ENCODE results near the gene LGALS8. TPM values are rescaled to one million over a fixed set of nuclear protein-coding genes. Genes with fewer than 3 reads are reported as not detected.

The LGALS8 gene
- total RNA-seq, 1 experiment from 2014 or later, result 47.9 TPM

- TF ChIP-seq EZH2phosphoT487 (IDR thresholded peaks at IDR 0.05; ENCODE audit: borderline replicate concordance, low read length) (no peak), EZH2 (IDR thresholded peaks at IDR 0.05; ENCODE audit: low read length, unreplicated experiment) (no peak)
- H4K20me1 ChIP-seq (ENCODE audit: low read length), result no peaks in the 10 kb centered on the region
- peaks cover 7% of the 10 kb centered on the region; the same call in 1 of the 2 replicates for H3K36me3 ChIP-seq (ENCODE audit: low read depth, low read length)
- ChIA-PET CTCF (no interaction called here), POLR2A (ENCODE audit: unreplicated experiment) (no interaction called here)
- peak overlapping the region; percentile 87 for H3K9ac ChIP-seq (ENCODE audit: low read length)
- BruUV-seq (replicated peaks), result TSS peak; percentile 35
- H3K27ac ChIP-seq (ENCODE audit: low read length), result peak overlapping the region; percentile 65
- H3F3A ChIP-seq (ENCODE audit: low read length, unreplicated experiment), result no peaks in the 10 kb centered on the region
- H3K4me3 ChIP-seq (ENCODE audit: low read length), result peak overlapping the region; percentile 99
- H3K9me2 ChIP-seq (replicated peaks; ENCODE audit: low read length), result no peaks in the 10 kb centered on the region
- peak overlapping the region; percentile 97 for H2AFZ ChIP-seq (ENCODE audit: low read length)
- H3K4me2 ChIP-seq (ENCODE audit: low read length), result peak overlapping the region; percentile 97
- intact Hi-C loops (cut with micrococcal nuclease), result no loop called here
- H3K79me2 ChIP-seq (ENCODE audit: low read length), result peaks cover 19% of the 10 kb centered on the region
- H3K4me1 ChIP-seq (ENCODE audit: insufficient read depth, low read length), result peaks cover 9% of the 10 kb centered on the region
- peak; percentile 68 for ATAC-seq
- DNase-seq, result peak; percentile 64
- H3K27me3 ChIP-seq (ENCODE audit: low read length), result no peaks in the 10 kb centered on the region
- H3K9me3 ChIP-seq (ENCODE audit: low read length), result no peaks in the 10 kb centered on the region
Measured at GRCh38 chr1:236524142-236524894, 536 bp downstream of the LGALS8 start.

DNA sequence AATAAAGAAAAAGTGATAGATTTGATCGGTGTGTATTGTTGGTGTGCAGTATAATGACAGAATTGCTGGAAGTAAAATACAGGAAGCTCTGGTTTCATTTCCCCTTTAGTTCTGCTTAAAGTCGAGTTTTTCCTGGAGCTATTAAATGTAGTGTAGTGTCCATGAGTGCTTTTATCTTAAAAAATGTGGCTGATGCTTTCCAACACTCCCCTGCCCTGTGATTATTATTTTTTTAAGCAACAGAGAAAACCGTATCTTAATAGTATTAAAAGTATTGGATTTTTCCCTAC, 1.1 kb downstream of the LGALS8 start:
- Histone ChIP-seq H3K9me3 (ENCODE audit: low read length) (no peaks in the 10 kb centered on the region), H3K4me3 (ENCODE audit: low read length) (peak overlapping the region; percentile 99), H3F3A (ENCODE audit: low read length, unreplicated experiment) (no peaks in the 10 kb centered on the region), H3K4me2 (ENCODE audit: low read length) (peak overlapping the region; percentile 97), H3K9me2 (replicated peaks; ENCODE audit: low read length) (no peaks in the 10 kb centered on the region), H3K79me2 (ENCODE audit: low read length) (peaks cover 19% of the 10 kb centered on the region), H3K36me3 (ENCODE audit: low read depth, low read length) (peaks cover 7% of the 10 kb centered on the region; the same call in 1 of the 2 replicates), H3K4me1 (ENCODE audit: insufficient read depth, low read length) (peaks cover 9% of the 10 kb centered on the region), H3K27me3 (ENCODE audit: low read length) (no peaks in the 10 kb centered on the region), H2AFZ (ENCODE audit: low read length) (peak overlapping the region; percentile 97; the same call in 1 of the 2 replicates), H4K20me1 (ENCODE audit: low read length) (no peaks in the 10 kb centered on the region), H3K9ac (ENCODE audit: low read length) (peak overlapping the region; percentile 87), H3K27ac (ENCODE audit: low read length) (no peak overlapping the region)
- no TSS peak for BruUV-seq (replicated peaks)
- CTCF ChIA-PET, result no interaction called here
- DNase-seq (no peak), ATAC-seq (no peak)
- POLR2A ChIA-PET (ENCODE audit: unreplicated experiment), result no interaction called here
- TF ChIP-seq CTCF (conservative IDR thresholded peaks at IDR 0.05; ENCODE audit: low read depth, low read length), result no peak
- no peak for TF ChIP-seq EZH2phosphoT487 (IDR thresholded peaks at IDR 0.05; ENCODE audit: borderline replicate concordance, low read length)
- no peak for TF ChIP-seq EZH2 (IDR thresholded peaks at IDR 0.05; ENCODE audit: low read length, unreplicated experiment)
- intact Hi-C loops (cut with micrococcal nuclease), result no loop called here

GRCh38 chr1:236526079-236526478, 2.3 kb downstream of the LGALS8 start:
- no peak overlapping the region for H3K4me2 ChIP-seq (ENCODE audit: low read length)
- ChIA-PET POLR2A (ENCODE audit: unreplicated experiment) (no interaction called here), CTCF (no interaction called here)
- no peaks in the 10 kb centered on the region for H3K9me2 ChIP-seq (replicated peaks; ENCODE audit: low read length)
- ATAC-seq, result no peak
- DNase-seq, result no peak
- H3K27me3 ChIP-seq (ENCODE audit: low read length), result no peaks in the 10 kb centered on the region
- no peaks in the 10 kb centered on the region for H4K20me1 ChIP-seq (ENCODE audit: low read length)
- H3K9me3 ChIP-seq (ENCODE audit: low read length), result no peaks in the 10 kb centered on the region
- peaks cover 22% of the 10 kb centered on the region for H3K79me2 ChIP-seq (ENCODE audit: low read length)
- H2AFZ ChIP-seq (ENCODE audit: low read length), result no peak overlapping the region
- H3K36me3 ChIP-seq (ENCODE audit: low read depth, low read length), result peaks cover 7% of the 10 kb centered on the region; the same call in 1 of the 2 replicates
- H3K27ac ChIP-seq (ENCODE audit: low read length), result no peak overlapping the region
- no TSS peak for BruUV-seq (replicated peaks)
- peaks cover 14% of the 10 kb centered on the region for H3K4me1 ChIP-seq (ENCODE audit: insufficient read depth, low read length)
- intact Hi-C loops (cut with micrococcal nuclease), result no loop called here
- no peaks in the 10 kb centered on the region for H3F3A ChIP-seq (ENCODE audit: low read length, unreplicated experiment)
- TF ChIP-seq EZH2phosphoT487 (IDR thresholded peaks at IDR 0.05; ENCODE audit: borderline replicate concordance, low read length), result no peak
- TF ChIP-seq EZH2 (IDR thresholded peaks at IDR 0.05; ENCODE audit: low read length, unreplicated experiment), result no peak
- no peak for TF ChIP-seq CTCF (conservative IDR thresholded peaks at IDR 0.05; ENCODE audit: low read depth, low read length)
- no peak overlapping the region for H3K4me3 ChIP-seq (ENCODE audit: low read length)
- H3K9ac ChIP-seq (ENCODE audit: low read length), result no peak overlapping the region
